Measurements from ENCODE around the gene SHD. TPM values are rescaled to one million over a fixed set of nuclear protein-coding genes. Genes with fewer than 3 reads are reported as not detected.
"Not testable (repeated sequence)": the region's sequence is repeated elsewhere in the genome, so short reads cannot be mapped to it uniquely, and the experiment has no call there.

Gene SHD
- total and polyA plus RNA-seq, 2 donors (not counting 1 experiment from before 2014, with no cell fraction given), result not detected

DNA sequence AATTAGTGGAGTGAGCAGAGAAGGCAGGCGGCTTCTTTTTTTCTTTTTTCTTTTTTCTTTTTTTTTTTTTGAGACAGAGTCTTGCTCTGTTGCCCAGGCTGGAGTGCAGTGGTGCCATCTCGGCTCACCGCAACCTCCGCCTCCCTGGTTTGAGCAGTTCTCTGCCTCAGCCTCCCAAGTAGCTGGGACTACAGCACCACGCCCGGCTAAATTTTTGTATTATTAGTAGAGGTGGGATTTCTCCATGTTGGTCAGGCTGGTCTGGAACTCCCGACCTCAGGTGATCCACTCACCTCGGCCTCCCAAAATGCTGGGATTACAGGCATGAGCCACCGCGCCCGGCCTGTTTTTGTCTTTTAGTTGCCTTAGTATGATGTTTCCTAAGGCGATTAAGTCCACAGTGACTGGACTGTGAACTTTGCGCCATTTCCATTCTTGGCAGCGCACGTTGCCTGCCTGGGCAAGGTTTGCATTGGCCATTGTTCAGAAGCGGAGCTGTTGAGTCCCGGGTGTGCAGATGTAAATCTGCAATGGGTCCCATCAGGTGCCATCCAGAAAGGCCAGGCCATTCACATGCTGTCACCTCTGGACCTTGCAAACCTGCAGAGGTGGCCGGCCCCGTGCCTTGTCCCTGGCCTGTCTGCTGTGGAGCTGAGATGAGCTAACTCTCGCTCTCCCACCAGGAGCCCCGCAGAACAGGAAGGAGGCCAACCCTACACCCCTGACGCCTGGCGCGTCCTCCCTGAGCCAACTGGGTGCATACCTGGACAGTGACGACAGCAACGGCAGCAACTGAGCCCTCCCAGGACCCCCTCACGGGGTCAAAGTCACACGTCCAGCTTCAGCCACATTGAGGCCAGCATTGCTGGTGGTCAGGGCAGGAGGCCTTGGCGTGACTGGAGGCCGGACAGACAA lies 10.9 kb upstream of the SHD start:
- DNase-seq (ENCODE audit: low read depth in 2 of 2), result no peak
- Histone ChIP-seq H3K4me3 (replicated peaks in 1 of 4; ENCODE audit: control extremely low read depth in 1 of 4, insufficient read depth in 1 of 4, low read depth in 3 of 4, low read length in 4 of 4) (no peak overlapping the region), H3K36me3 (ENCODE audit: control insufficient read depth, insufficient read depth, low read length) (peaks cover 4% of the 10 kb centered on the region)

GRCh38 chr19:4268816-4269430 lies 10.1 kb upstream of the SHD start:
- Histone ChIP-seq H3K4me2 (ENCODE audit: extremely low read depth, insufficient read depth, low read length) (no peak overlapping the region), H3K4me1 (ENCODE audit: control insufficient read depth, extremely low read depth, insufficient read depth, low read length) (no peaks in the 10 kb centered on the region), H3K4me3 (replicated peaks in 1 of 4; ENCODE audit: control extremely low read depth in 1 of 4, insufficient read depth in 1 of 4, low read depth in 3 of 4, low read length in 4 of 4) (no peak overlapping the region), H2AFZ (ENCODE audit: low read length) (no peak overlapping the region), H3K36me3 (ENCODE audit: control insufficient read depth, insufficient read depth, low read length) (peaks cover 4% of the 10 kb centered on the region), H3K9me3 (ENCODE audit: control insufficient read depth, insufficient read depth, low read depth, low read length) (no peaks in the 10 kb centered on the region), H3K9ac (ENCODE audit: insufficient read depth, low read length) (no peak overlapping the region), H3K27me3 (ENCODE audit: control insufficient read depth, insufficient read depth, low read length) (no peaks in the 10 kb centered on the region), H4K20me1 (ENCODE audit: control insufficient read depth, extremely low read depth, insufficient read depth, low read length) (no peaks in the 10 kb centered on the region), H3K27ac (ENCODE audit: insufficient read depth, low read length) (no peak overlapping the region), H3K79me2 (ENCODE audit: control insufficient read depth, insufficient read depth, low read length) (no peaks in the 10 kb centered on the region)
- DNase-seq (ENCODE audit: low read depth in 2 of 2), result no peak
- no peak for TF ChIP-seq EZH2 (IDR thresholded peaks at IDR 0.05; ENCODE audit: low read length, missing control alignments)
- no peak for TF ChIP-seq CTCF (conservative IDR thresholded peaks at IDR 0.05 in 1 of 2, IDR thresholded peaks at IDR 0.05 in 1 of 2; ENCODE audit: low read depth in 1 of 2, low read length in 2 of 2)

More for the DNA sequence above, 10.9 kb upstream of the SHD start:
- Histone ChIP-seq H2AFZ (ENCODE audit: low read length) (no peak overlapping the region), H3K4me2 (ENCODE audit: extremely low read depth, insufficient read depth, low read length) (no peak overlapping the region), H3K9ac (ENCODE audit: insufficient read depth, low read length) (no peak overlapping the region), H4K20me1 (ENCODE audit: control insufficient read depth, extremely low read depth, insufficient read depth, low read length) (no peaks in the 10 kb centered on the region), H3K9me3 (ENCODE audit: control insufficient read depth, insufficient read depth, low read depth, low read length) (no peaks in the 10 kb centered on the region), H3K27ac (ENCODE audit: insufficient read depth, low read length) (no peak overlapping the region), H3K79me2 (ENCODE audit: control insufficient read depth, insufficient read depth, low read length) (no peaks in the 10 kb centered on the region), H3K27me3 (ENCODE audit: control insufficient read depth, insufficient read depth, low read length) (no peaks in the 10 kb centered on the region), H3K4me1 (ENCODE audit: control insufficient read depth, extremely low read depth, insufficient read depth, low read length) (no peaks in the 10 kb centered on the region)
- TF ChIP-seq CTCF (conservative IDR thresholded peaks at IDR 0.05 in 1 of 2, IDR thresholded peaks at IDR 0.05 in 1 of 2; ENCODE audit: low read depth in 1 of 2, low read length in 2 of 2) (no peak), EZH2 (IDR thresholded peaks at IDR 0.05; ENCODE audit: low read length, missing control alignments) (no peak)

- TF ChIP-seq CTCF (conservative IDR thresholded peaks at IDR 0.05 in 1 of 2, IDR thresholded peaks at IDR 0.05 in 1 of 2; ENCODE audit: low read depth in 1 of 2, low read length in 2 of 2), result no peak
- no peak for TF ChIP-seq EZH2 (IDR thresholded peaks at IDR 0.05; ENCODE audit: low read length, missing control alignments)
- H2AFZ ChIP-seq (ENCODE audit: low read length), result no peak overlapping the region
- H3K9me3 ChIP-seq (ENCODE audit: control insufficient read depth, insufficient read depth, low read depth, low read length), result no peaks in the 10 kb centered on the region
- H3K79me2 ChIP-seq (ENCODE audit: control insufficient read depth, insufficient read depth, low read length), result no peaks in the 10 kb centered on the region
- no peak overlapping the region for H3K4me3 ChIP-seq (replicated peaks in 1 of 4; ENCODE audit: control extremely low read depth in 1 of 4, insufficient read depth in 1 of 4, low read depth in 3 of 4, low read length in 4 of 4)
- no peak overlapping the region for H3K27ac ChIP-seq (ENCODE audit: insufficient read depth, low read length)
- H3K9ac ChIP-seq (ENCODE audit: insufficient read depth, low read length), result no peak overlapping the region
- no peak overlapping the region for H3K4me2 ChIP-seq (ENCODE audit: extremely low read depth, insufficient read depth, low read length)
- H3K27me3 ChIP-seq (ENCODE audit: control insufficient read depth, insufficient read depth, low read length), result peaks cover under 1% of the 10 kb centered on the region
- DNase-seq (ENCODE audit: low read depth in 2 of 2), result no peak
- H3K36me3 ChIP-seq (ENCODE audit: control insufficient read depth, insufficient read depth, low read length), result peaks cover 4% of the 10 kb centered on the region
- no peaks in the 10 kb centered on the region for H3K4me1 ChIP-seq (ENCODE audit: control insufficient read depth, extremely low read depth, insufficient read depth, low read length)
- no peaks in the 10 kb centered on the region for H4K20me1 ChIP-seq (ENCODE audit: control insufficient read depth, extremely low read depth, insufficient read depth, low read length)
Observed at GRCh38 chr19:4272894-4273293, 6.2 kb upstream of the SHD start.

DNA sequence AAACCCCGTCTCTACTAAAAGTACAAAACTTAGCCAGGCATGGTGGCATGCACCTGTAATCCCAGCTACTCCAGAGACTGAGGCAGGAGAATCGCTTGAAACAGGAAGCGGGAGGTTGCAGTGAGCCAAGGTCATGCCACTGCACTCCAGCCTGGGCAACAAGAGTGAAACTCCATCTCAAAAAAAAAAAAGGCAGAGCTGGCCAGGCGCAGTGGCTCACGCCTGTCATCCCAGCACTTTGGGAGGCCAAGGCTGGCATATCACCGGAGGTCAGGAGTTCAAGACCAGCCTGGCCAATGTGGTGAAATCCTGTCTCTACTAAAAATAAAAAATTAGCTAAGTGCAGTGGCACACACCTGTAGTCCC lies 4.8 kb upstream of the SHD start:
- H3K27ac ChIP-seq (ENCODE audit: insufficient read depth, low read length); H3K79me2 ChIP-seq (ENCODE audit: control insufficient read depth, insufficient read depth, low read length); H3K4me3 ChIP-seq (replicated peaks in 1 of 4; ENCODE audit: control extremely low read depth in 1 of 4, insufficient read depth in 1 of 4, low read depth in 3 of 4, low read length in 4 of 4); H3K4me2 ChIP-seq (ENCODE audit: extremely low read depth, insufficient read depth, low read length); H3K4me1 ChIP-seq (ENCODE audit: control insufficient read depth, extremely low read depth, insufficient read depth, low read length); H2AFZ ChIP-seq (ENCODE audit: low read length); DNase-seq (ENCODE audit: low read depth in 2 of 2); H3K9me3 ChIP-seq (ENCODE audit: control insufficient read depth, insufficient read depth, low read depth, low read length); H3K36me3 ChIP-seq (ENCODE audit: control insufficient read depth, insufficient read depth, low read length); H3K9ac ChIP-seq (ENCODE audit: insufficient read depth, low read length); H3K27me3 ChIP-seq (ENCODE audit: control insufficient read depth, insufficient read depth, low read length); H4K20me1 ChIP-seq (ENCODE audit: control insufficient read depth, extremely low read depth, insufficient read depth, low read length): not testable (repeated sequence)

Measured in fibroblast of lung (primary cell).